ENCODE results near the gene KLHL29.
"Not testable (repeated sequence)": the region's sequence is repeated elsewhere in the genome, so short reads cannot be mapped to it uniquely, and the experiment has no call there.

GRCh38 chr2:23391237-23391736 lies 6.3 kb downstream of the KLHL29 start:
- not testable (repeated sequence) for TF ChIP-seq EZH2 (IDR thresholded peaks at IDR 0.05; ENCODE audit: insufficient read depth, poor library complexity, severe bottlenecking); EZH2phosphoT487 (IDR thresholded peaks at IDR 0.05; ENCODE audit: insufficient read depth, low read depth)

Data from GM23248 (cell line).